ENCODE results near the gene ARFGEF3. TPM values are rescaled to one million over a fixed set of nuclear protein-coding genes. Genes with fewer than 3 reads are reported as not detected.
A peak's percentile ranks its signal among the peaks of the same experiment; 100 is the strongest.

Gene ARFGEF3
- polyA plus RNA-seq, 6 donors from 2014 or later = not detected

DNA sequence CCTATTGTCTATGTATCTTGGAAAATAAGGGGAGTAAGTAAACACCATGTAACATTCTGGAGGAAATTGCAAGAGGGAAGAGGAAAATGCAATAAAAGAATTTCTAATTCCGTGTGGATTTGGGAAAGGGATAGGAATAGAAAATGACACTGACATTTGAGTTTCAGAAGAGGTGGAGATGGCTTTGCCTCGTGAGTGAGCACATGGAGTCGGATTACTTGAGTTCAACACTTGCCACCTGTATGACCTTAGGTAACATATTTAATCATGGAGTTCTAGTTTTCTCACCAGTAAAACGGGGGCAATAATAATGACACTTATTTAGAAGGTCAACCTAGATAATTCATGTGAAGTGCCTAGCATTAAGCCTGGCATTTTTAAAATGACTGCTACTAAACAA, 67.3 kb downstream of the ARFGEF3 start:
- no peak overlapping the region for H3K4me3 Mint-ChIP-seq
- DNase-seq (no peak), ATAC-seq (ENCODE audit: low read depth in 2 of 2) (no peak)
- H3K27ac Mint-ChIP-seq = no peak overlapping the region
- no peaks in the 10 kb centered on the region for H3K36me3 Mint-ChIP-seq
- no peaks in the 10 kb centered on the region for H3K9me3 Mint-ChIP-seq
- peaks cover 0 to 11% (median 8%) of the 10 kb centered on the region in 3 donors for H3K4me1 Mint-ChIP-seq
- H3K27me3 Mint-ChIP-seq = peaks cover 14 to 28% (median 23%) of the 10 kb centered on the region in 3 donors

DNA sequence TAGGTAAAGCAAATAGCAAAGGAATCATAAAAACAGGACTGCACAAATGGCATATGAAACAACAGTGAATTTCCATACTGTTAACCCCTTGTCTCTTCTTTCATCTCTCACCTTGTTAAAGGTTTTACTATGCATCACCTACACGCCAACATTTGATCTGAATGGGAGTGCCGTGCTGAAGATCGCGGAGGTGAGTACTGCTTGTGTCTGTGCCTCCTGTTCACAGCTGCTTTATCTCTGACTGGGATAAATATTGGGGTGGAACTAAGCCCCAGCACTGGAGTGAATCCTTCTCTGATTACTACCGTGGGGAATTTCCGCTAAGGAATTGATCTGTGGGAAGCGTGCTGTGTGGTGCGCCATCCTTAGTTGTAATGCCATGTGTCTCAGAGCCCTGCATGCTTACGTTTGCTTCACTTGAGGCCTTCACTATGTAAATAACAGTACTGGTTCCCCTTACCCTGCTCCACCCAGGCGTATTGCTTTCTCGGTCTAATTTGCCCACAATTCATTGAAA, 68.0 kb downstream of the ARFGEF3 start:
- Mint-ChIP-seq H3K4me1 (peaks cover 0 to 11% (median 8%) of the 10 kb centered on the region in 3 donors), H3K27ac (peak overlapping the region in 1 of 6 donors; percentile 17), H3K36me3 (no peaks in the 10 kb centered on the region), H3K9me3 (no peaks in the 10 kb centered on the region), H3K4me3 (no peak overlapping the region), H3K27me3 (peaks cover 9 to 28% (median 18%) of the 10 kb centered on the region in 3 donors)
- ATAC-seq (ENCODE audit: low read depth in 2 of 2) (no peak), DNase-seq (no peak)

DNA sequence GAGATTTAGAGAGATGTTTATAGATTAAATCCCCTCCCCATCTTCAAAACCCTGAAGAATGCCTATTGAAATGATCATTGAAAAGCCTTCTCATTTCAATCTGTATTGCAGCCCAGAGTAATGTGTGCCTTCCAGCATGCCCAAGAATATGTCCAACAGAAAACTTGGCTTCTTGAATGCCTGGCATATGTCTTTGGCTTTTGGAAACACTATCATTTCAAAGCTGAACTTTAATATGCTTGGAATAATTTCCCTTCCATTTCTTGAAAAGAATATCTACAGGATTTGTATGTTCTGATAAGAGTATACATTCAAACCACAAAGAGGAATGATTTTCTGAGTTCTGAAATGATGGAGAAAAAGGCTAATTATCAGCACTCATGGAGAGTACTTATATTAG, 68.5 kb downstream of the ARFGEF3 start:
- Mint-ChIP-seq H3K4me3 (no peak overlapping the region), H3K9me3 (no peaks in the 10 kb centered on the region), H3K36me3 (no peaks in the 10 kb centered on the region), H3K27ac (no peak overlapping the region), H3K27me3 (peaks cover 13 to 24% (median 21%) of the 10 kb centered on the region in 3 donors), H3K4me1 (peaks cover 0 to 11% (median 8%) of the 10 kb centered on the region in 3 donors)
- DNase-seq (no peak), ATAC-seq (ENCODE audit: low read depth in 2 of 2) (no peak)

DNA sequence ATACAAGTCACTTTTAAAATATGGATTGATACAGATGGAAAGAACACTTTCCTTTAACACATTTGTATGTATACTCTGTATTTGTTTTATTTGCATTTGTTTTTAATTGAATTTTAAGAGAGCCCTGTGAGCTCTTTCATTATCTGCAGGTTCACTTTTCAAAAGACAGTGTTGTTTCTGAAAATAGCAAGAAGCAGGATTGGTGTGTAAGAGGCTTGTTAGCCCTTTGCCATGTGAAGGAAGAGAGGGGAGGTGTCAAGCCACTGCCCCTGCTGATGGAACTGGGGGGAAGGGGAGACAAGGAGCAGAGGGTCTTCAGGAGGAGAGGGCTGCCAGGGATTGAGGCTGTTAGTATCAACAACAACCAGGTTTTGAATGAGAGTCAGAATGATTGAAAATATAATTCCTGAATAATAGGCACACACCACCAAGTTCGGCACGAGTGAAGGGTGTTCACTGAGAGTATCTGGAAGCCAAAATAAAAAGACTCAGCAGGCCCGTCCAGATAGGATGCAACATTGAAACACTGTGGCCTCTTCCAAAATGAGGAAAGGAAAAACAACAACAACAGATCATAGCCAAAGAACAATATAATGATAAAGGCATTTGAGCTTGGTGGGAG, 69.1 kb downstream of the ARFGEF3 start:
- DNase-seq (no peak), ATAC-seq (ENCODE audit: low read depth in 2 of 2) (no peak)
- Mint-ChIP-seq H3K27ac (no peak overlapping the region), H3K36me3 (no peaks in the 10 kb centered on the region), H3K27me3 (peaks cover 16 to 20% (median 20%) of the 10 kb centered on the region in 3 donors), H3K9me3 (no peaks in the 10 kb centered on the region), H3K4me3 (no peak overlapping the region), H3K4me1 (peaks cover 0 to 11% (median 8%) of the 10 kb centered on the region in 3 donors)

GRCh38 chr6:138231381-138231886, 69.7 kb downstream of the ARFGEF3 start:
- no peaks in the 10 kb centered on the region for H3K36me3 Mint-ChIP-seq
- no peak overlapping the region for H3K4me3 Mint-ChIP-seq
- DNase-seq = no peak
- no peak overlapping the region for H3K27ac Mint-ChIP-seq
- no peaks in the 10 kb centered on the region for H3K9me3 Mint-ChIP-seq
- ATAC-seq (ENCODE audit: low read depth in 2 of 2) = no peak
- peaks cover 0 to 11% (median 8%) of the 10 kb centered on the region in 3 donors for H3K4me1 Mint-ChIP-seq
- H3K27me3 Mint-ChIP-seq = peaks cover 15 to 18% (median 16%) of the 10 kb centered on the region in 3 donors

DNA sequence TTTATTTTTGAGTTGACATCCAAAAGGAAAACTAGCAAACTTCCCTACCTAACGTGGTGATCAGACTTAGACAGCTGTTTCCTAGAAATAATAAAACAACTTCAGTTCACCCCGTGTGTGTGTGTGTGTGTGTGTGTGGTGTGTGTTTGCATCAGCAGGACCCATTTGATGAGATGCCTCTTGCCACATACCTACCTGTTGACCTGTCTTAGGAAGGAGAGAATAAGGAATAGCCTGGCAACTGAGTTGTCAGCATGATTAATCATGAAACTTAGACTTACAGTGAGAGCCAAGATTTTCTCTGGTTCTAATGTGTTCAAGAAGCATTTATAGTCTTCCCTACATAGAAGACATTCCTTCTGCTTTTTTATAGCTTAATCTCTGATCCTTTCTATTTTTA, 72.6 kb downstream of the ARFGEF3 start:
- Mint-ChIP-seq H3K4me1 (peaks cover 0 to 11% (median 8%) of the 10 kb centered on the region in 3 donors), H3K9me3 (no peaks in the 10 kb centered on the region), H3K27ac (no peak overlapping the region), H3K4me3 (no peak overlapping the region), H3K36me3 (no peaks in the 10 kb centered on the region), H3K27me3 (peaks cover 0 to 16% (median 12%) of the 10 kb centered on the region in 3 donors)
- ATAC-seq (ENCODE audit: low read depth in 2 of 2) (no peak), DNase-seq (no peak)

- Mint-ChIP-seq H3K9me3 (no peaks in the 10 kb centered on the region), H3K4me3 (no peak overlapping the region), H3K27me3 (peaks cover 0 to 16% (median 12%) of the 10 kb centered on the region in 3 donors), H3K4me1 (peaks cover 0 to 11% (median 8%) of the 10 kb centered on the region in 3 donors), H3K27ac (no peak overlapping the region), H3K36me3 (no peaks in the 10 kb centered on the region)
- DNase-seq (no peak), ATAC-seq (ENCODE audit: low read depth in 2 of 2) (no peak)
These were observed 73.5 kb downstream of the ARFGEF3 start for GRCh38 chr6:138235205-138235604.

DNA sequence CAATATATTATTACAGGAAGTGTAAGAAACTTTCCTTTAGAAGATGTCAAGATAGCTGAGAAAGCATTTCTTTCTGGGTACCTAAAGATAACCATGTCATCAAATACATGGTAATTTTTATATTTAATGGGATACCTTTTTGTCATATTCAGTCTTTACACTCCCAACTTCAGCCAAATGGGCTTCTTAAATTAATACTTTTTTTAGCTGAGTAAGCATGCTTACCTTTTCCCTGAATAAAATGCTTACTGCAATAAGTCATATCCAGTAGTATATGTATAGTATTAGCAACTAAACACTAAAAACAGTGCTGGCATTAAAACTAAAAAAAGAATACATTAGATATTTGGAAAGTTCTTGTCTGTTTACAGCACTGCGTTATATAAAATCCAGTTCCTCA, 74.0 kb downstream of the ARFGEF3 start:
- H3K4me1 Mint-ChIP-seq = peaks cover 0 to 11% (median 8%) of the 10 kb centered on the region in 3 donors
- DNase-seq (no peak), ATAC-seq (ENCODE audit: low read depth in 2 of 2) (no peak)
- H3K9me3 Mint-ChIP-seq = no peaks in the 10 kb centered on the region
- peaks cover 3 to 15% (median 12%) of the 10 kb centered on the region in 3 donors for H3K27me3 Mint-ChIP-seq
- H3K27ac Mint-ChIP-seq = no peak overlapping the region
- H3K36me3 Mint-ChIP-seq = no peaks in the 10 kb centered on the region
- no peak overlapping the region for H3K4me3 Mint-ChIP-seq

- peaks cover 0 to 4% (median 0%) of the 10 kb centered on the region in 3 donors for H3K4me1 Mint-ChIP-seq
- ATAC-seq (ENCODE audit: low read depth in 2 of 2) (no peak), DNase-seq (no peak)
- H3K27ac Mint-ChIP-seq = no peak overlapping the region
- H3K27me3 Mint-ChIP-seq = peaks cover 7 to 24% (median 20%) of the 10 kb centered on the region in 3 donors
- H3K9me3 Mint-ChIP-seq = no peaks in the 10 kb centered on the region
- no peaks in the 10 kb centered on the region for H3K36me3 Mint-ChIP-seq
- H3K4me3 Mint-ChIP-seq = no peak overlapping the region
These were observed 75.7 kb downstream of the ARFGEF3 start for GRCh38 chr6:138237463-138237862.

DNA sequence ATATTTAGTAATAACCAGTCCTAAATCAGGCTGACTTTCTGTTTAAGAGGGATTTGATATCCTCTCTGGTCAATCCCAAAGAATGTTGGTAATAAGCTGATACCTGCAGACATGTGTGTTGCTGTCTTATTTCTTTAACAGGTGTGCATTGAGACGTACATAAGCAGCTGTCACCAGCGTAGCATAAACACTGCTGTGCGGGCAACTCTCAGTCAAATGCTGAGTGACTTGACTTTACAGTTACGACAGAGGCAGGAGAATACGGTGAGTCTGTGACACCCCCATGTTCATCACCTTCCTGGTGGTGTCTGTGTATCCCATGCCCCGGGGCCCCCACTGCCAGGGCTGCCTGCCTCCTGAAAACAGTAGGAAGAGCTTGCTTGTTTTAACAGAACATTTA, 76.6 kb downstream of the ARFGEF3 start:
- H3K4me3 Mint-ChIP-seq = no peak overlapping the region
- ATAC-seq (ENCODE audit: low read depth in 2 of 2) (no peak), DNase-seq (no peak)
- no peaks in the 10 kb centered on the region for H3K36me3 Mint-ChIP-seq
- no peak overlapping the region for H3K27ac Mint-ChIP-seq
- H3K27me3 Mint-ChIP-seq = peaks cover 13 to 29% (median 21%) of the 10 kb centered on the region in 3 donors
- H3K9me3 Mint-ChIP-seq = peaks cover 0 to under 1% (median 0%) of the 10 kb centered on the region in 7 donors
- no peaks in the 10 kb centered on the region for H3K4me1 Mint-ChIP-seq

- H3K36me3 Mint-ChIP-seq = no peaks in the 10 kb centered on the region
- no peak for ATAC-seq (ENCODE audit: low read depth in 2 of 2)
- no peak for DNase-seq
- H3K4me3 Mint-ChIP-seq = no peak overlapping the region
- no peak overlapping the region for H3K27ac Mint-ChIP-seq
- peaks cover 18 to 28% (median 21%) of the 10 kb centered on the region in 3 donors for H3K27me3 Mint-ChIP-seq
- H3K4me1 Mint-ChIP-seq = no peaks in the 10 kb centered on the region
- H3K9me3 Mint-ChIP-seq = peaks cover 0 to 2% (median 0%) of the 10 kb centered on the region in 7 donors
These were observed 78.0 kb downstream of the ARFGEF3 start for GRCh38 chr6:138239774-138240173.

- no peaks in the 10 kb centered on the region for H3K36me3 Mint-ChIP-seq
- H3K4me3 Mint-ChIP-seq = no peak overlapping the region
- no peaks in the 10 kb centered on the region for H3K4me1 Mint-ChIP-seq
- ATAC-seq (ENCODE audit: low read depth in 2 of 2) = no peak
- peak overlapping the region in 1 of 6 donors; percentile 72 for H3K27ac Mint-ChIP-seq
- H3K27me3 Mint-ChIP-seq = peaks cover 11 to 21% (median 21%) of the 10 kb centered on the region in 3 donors
- H3K9me3 Mint-ChIP-seq = peaks cover 0 to 2% (median 0%) of the 10 kb centered on the region in 7 donors
- no peak for DNase-seq
These were observed 78.9 kb downstream of the ARFGEF3 start for GRCh38 chr6:138240476-138241245.

GRCh38 chr6:138241381-138241780, 79.6 kb downstream of the ARFGEF3 start:
- no peak overlapping the region for H3K4me3 Mint-ChIP-seq
- ATAC-seq (ENCODE audit: low read depth in 2 of 2) = no peak
- H3K4me1 Mint-ChIP-seq = no peaks in the 10 kb centered on the region
- H3K27me3 Mint-ChIP-seq = peaks cover 11 to 26% (median 21%) of the 10 kb centered on the region in 3 donors
- H3K27ac Mint-ChIP-seq = no peak overlapping the region
- no peaks in the 10 kb centered on the region for H3K36me3 Mint-ChIP-seq
- DNase-seq = no peak
- H3K9me3 Mint-ChIP-seq = peaks cover 0 to 2% (median 0%) of the 10 kb centered on the region in 7 donors

All from naive B cell (primary cell).